GM23338 (cell line): ENCODE measurements around the gene KAZALD1. TPM values are rescaled to one million over a fixed set of nuclear protein-coding genes. Genes with fewer than 3 reads are reported as not detected.

ENCODE experiments used
- ATAC-seq: fragments of 200-7000 bp; cut with Tn5 transposase; 3 replicates; pipeline ENCODE4 v1.9.1; 2020
- DNase-seq: peaks from one replicate; pipeline ENCODE4 v3.0.0-alpha.2; 2015; ENCODE audit warnings: low spot score
- H2AFZ ChIP-seq: fragments of 200-600 bp; sonication (generic); 2 replicates; pipeline ENCODE4 v1.8.0; 2016; ENCODE audit warnings: antibody characterized with exemption, mild to moderate bottlenecking, moderate library complexity
- H3F3A ChIP-seq: fragments of 200-600 bp; sonication (generic); replicated peaks from 2 replicates; pipeline ENCODE4 v1.8.0; 2017; ENCODE audit warnings: antibody characterized with exemption, mixed run types, low read depth
- H3K27ac ChIP-seq: fragments of 200-600 bp; sonication (generic); 2 replicates; pipeline ENCODE4 v1.6.1; 2016; ENCODE audit warnings: low read depth
- H3K27me3 ChIP-seq: fragments of 200-600 bp; sonication (generic); 2 replicates; pipeline ENCODE4 v1.8.0; 2016; ENCODE audit warnings: mild to moderate bottlenecking, mixed run types, moderate library complexity; ENCODE audit not compliant: insufficient read depth
- H3K36me3 ChIP-seq: fragments of 200-600 bp; sonication (generic); 2 replicates; pipeline ENCODE4 v1.8.0; 2016; ENCODE audit warnings: mild to moderate bottlenecking; ENCODE audit not compliant: insufficient read depth
- H3K4me1 ChIP-seq: fragments of 200-600 bp; sonication (generic); 2 replicates; pipeline ENCODE4 v1.8.0; 2016; ENCODE audit warnings: mild to moderate bottlenecking, moderate library complexity; ENCODE audit not compliant: insufficient read depth
- H3K4me2 ChIP-seq: fragments of 200-600 bp; sonication (generic); 2 replicates; pipeline ENCODE4 v1.7.1; 2017; ENCODE audit warnings: mixed run types
- H3K4me3 ChIP-seq: fragments of 200-600 bp; sonication (generic); 2 replicates; pipeline ENCODE4 v1.6.1; 2016; ENCODE audit warnings: mixed run types
- H3K79me2 ChIP-seq: fragments of 200-600 bp; sonication (generic); replicated peaks from 2 replicates; pipeline ENCODE4 v1.8.0; 2017; ENCODE audit warnings: mild to moderate bottlenecking; ENCODE audit not compliant: insufficient read depth
- H3K9me2 ChIP-seq: fragments of 200-600 bp; sonication (generic); 2 replicates; pipeline ENCODE4 v1.8.0; 2017; ENCODE audit not compliant: insufficient read depth
- H4K20me1 ChIP-seq: fragments of 200-600 bp; sonication (generic); replicated peaks from 2 replicates; pipeline ENCODE4 v1.8.0; 2017; ENCODE audit warnings: mild to moderate bottlenecking; ENCODE audit not compliant: insufficient read depth
- H3K27ac Mint-ChIP-seq: 2 replicates; pipeline ENCODE4 v1.8.0; 2020; ENCODE audit warnings: inconsistent platforms, mild to moderate bottlenecking, moderate library complexity, mixed read lengths
- H3K27me3 Mint-ChIP-seq: 3 replicates; pipeline ENCODE4 v1.8.0; 2022; ENCODE audit warnings: low read depth, mild to moderate bottlenecking, moderate library complexity, mixed read lengths, inconsistent platforms; ENCODE audit not compliant: insufficient read depth, poor library complexity
- H3K36me3 Mint-ChIP-seq: 3 replicates; pipeline ENCODE4 v1.8.0; 2021; ENCODE audit warnings: low read depth, mild to moderate bottlenecking, inconsistent platforms, moderate library complexity, mixed read lengths
- H3K4me1 Mint-ChIP-seq: 3 replicates; pipeline ENCODE4 v1.8.0; 2020; ENCODE audit warnings: mild to moderate bottlenecking, inconsistent platforms, mixed read lengths
- H3K4me3 Mint-ChIP-seq: 3 replicates; pipeline ENCODE4 v1.8.0; 2021; ENCODE audit warnings: moderate library complexity, mild to moderate bottlenecking, inconsistent platforms, mixed read lengths
- H3K9me3 Mint-ChIP-seq: 3 replicates; pipeline ENCODE4 v1.8.0; 2020; ENCODE audit warnings: moderate library complexity, mild to moderate bottlenecking, inconsistent platforms, mixed read lengths
- CREB1 ChIP-seq: fragments of 250-450 bp; sonication (Bioruptor Pico); IDR thresholded peaks from 2 replicates; pipeline ENCODE4 v1.5.0; 2020; ENCODE audit warnings: low read depth, mild to moderate bottlenecking, moderate library complexity
- ETS1 ChIP-seq: IDR thresholded peaks from 2 replicates; pipeline ENCODE4 v1.6.1; 2016; ENCODE audit warnings: antibody characterized with exemption
- EZH2 ChIP-seq: fragments of 200-600 bp; sonication (generic); IDR thresholded peaks from one replicate; pipeline ENCODE4 v1.8.0; 2017; ENCODE audit warnings: antibody characterized with exemption, mild to moderate bottlenecking, low read depth; ENCODE audit not compliant: unreplicated experiment
- EZH2phosphoT487 ChIP-seq: fragments of 200-600 bp; sonication (generic); IDR thresholded peaks from one replicate; pipeline ENCODE4 v1.8.1; 2018; ENCODE audit warnings: antibody characterized with exemption; ENCODE audit not compliant: unreplicated experiment
- NANOG ChIP-seq: IDR thresholded peaks from 2 replicates; pipeline ENCODE4 v1.6.1; 2016; ENCODE audit warnings: antibody characterized with exemption, borderline replicate concordance
- STAT1 ChIP-seq: IDR thresholded peaks from one replicate; pipeline ENCODE4 v1.6.1; 2016; ENCODE audit warnings: antibody characterized with exemption; ENCODE audit not compliant: unreplicated experiment
- ZNF114 ChIP-seq: fragments of 250-450 bp; sonication (Bioruptor Pico); IDR thresholded peaks from 2 replicates; pipeline ENCODE4 v1.5.0; 2020; ENCODE audit warnings: mild to moderate bottlenecking, moderate library complexity
- ZNF331 ChIP-seq: fragments of 250-450 bp; sonication (Bioruptor Pico); IDR thresholded peaks from 2 replicates; pipeline ENCODE4 v1.5.0; 2020; ENCODE audit warnings: low read depth, mild to moderate bottlenecking, moderate library complexity
- polyA plus RNA-seq: library from polyadenylated mRNA; unstranded; fragments of >200 nt; fragmentation: Nextera tagmentation; extraction: Ambion mirVana; gene quantifications from 2 replicates; pipeline ENCODE4 v1.2.1, GENCODE V29; 2016
- total RNA-seq: library from RNA; depleted of rRNA; stranded (reverse); fragments of >200 nt; shearing (Covaris generic); gene quantifications from 2 replicates; pipeline ENCODE4 v1.2.3, GENCODE V29; 2014
- TF ChIP-seq, protein P1 (sequence below): fragments of 250-450 bp; sonication (Bioruptor Pico); IDR thresholded peaks from 2 replicates; pipeline ENCODE4 v1.5.0; 2020; ENCODE audit warnings: mild to moderate bottlenecking, moderate library complexity

The KAZALD1 gene
- total and polyA plus RNA-seq, 2 experiments from 2014 or later: 0.27 to 1.3 TPM

DNA sequence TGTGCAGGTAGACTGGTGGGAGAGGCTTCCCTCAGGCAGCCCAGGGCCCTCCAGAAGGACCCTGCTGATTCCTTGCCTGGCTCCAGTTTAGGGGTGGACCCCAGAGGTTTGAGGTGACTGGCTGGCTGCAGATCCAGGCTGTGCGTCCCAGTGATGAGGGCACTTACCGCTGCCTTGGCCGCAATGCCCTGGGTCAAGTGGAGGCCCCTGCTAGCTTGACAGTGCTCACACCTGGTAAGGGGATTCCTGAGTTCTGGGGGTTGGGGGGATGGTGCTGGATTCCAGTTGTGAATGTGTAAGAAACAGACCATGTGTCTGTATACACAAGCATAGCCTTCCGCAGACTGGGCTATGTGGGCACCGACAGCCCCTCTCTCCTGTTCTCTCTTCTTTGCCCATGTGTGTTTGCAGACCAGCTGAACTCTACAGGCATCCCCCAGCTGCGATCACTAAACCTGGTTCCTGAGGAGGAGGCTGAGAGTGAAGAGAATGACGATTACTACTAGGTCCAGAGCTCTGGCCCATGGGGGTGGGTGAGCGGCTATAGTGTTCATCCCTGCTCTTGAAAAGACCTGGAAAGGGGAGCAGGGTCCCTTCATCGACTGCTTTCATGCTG, 2.7 kb downstream of the KAZALD1 start:
- Histone ChIP-seq H3K4me3 (no peak overlapping the region), H4K20me1 (peaks cover 9% of the 10 kb centered on the region), H3K27ac (no peak overlapping the region), H3F3A (peaks cover 21% of the 10 kb centered on the region; the same call in 1 of the 2 replicates), H3K9me2 (no peaks in the 10 kb centered on the region), H3K79me2 (0 out of 2 replicates have a peak, but pooled peaks cover 2% of the 10 kb centered on the region), H3K36me3 (no peaks in the 10 kb centered on the region), H3K4me1 (peaks cover 33% of the 10 kb centered on the region), H2AFZ (no peak overlapping the region), H3K27me3 (peaks cover 77% of the 10 kb centered on the region), H3K4me2 (peak overlapping the region; percentile 93; the same call in 1 of the 2 replicates)
- H3K36me3 Mint-ChIP-seq: no peaks in the 10 kb centered on the region
- no peak overlapping the region for H3K27ac Mint-ChIP-seq
- peaks cover 2% of the 10 kb centered on the region; the same call in 1 of the 3 replicates for H3K9me3 Mint-ChIP-seq
- peaks cover 35% of the 10 kb centered on the region for H3K4me1 Mint-ChIP-seq
- H3K27me3 Mint-ChIP-seq: peaks cover 76% of the 10 kb centered on the region
- no peak overlapping the region; the same call in 2 of the 3 replicates for H3K4me3 Mint-ChIP-seq
- ATAC-seq (no peak), DNase-seq (no peak)
- TF ChIP-seq, protein P1, sequence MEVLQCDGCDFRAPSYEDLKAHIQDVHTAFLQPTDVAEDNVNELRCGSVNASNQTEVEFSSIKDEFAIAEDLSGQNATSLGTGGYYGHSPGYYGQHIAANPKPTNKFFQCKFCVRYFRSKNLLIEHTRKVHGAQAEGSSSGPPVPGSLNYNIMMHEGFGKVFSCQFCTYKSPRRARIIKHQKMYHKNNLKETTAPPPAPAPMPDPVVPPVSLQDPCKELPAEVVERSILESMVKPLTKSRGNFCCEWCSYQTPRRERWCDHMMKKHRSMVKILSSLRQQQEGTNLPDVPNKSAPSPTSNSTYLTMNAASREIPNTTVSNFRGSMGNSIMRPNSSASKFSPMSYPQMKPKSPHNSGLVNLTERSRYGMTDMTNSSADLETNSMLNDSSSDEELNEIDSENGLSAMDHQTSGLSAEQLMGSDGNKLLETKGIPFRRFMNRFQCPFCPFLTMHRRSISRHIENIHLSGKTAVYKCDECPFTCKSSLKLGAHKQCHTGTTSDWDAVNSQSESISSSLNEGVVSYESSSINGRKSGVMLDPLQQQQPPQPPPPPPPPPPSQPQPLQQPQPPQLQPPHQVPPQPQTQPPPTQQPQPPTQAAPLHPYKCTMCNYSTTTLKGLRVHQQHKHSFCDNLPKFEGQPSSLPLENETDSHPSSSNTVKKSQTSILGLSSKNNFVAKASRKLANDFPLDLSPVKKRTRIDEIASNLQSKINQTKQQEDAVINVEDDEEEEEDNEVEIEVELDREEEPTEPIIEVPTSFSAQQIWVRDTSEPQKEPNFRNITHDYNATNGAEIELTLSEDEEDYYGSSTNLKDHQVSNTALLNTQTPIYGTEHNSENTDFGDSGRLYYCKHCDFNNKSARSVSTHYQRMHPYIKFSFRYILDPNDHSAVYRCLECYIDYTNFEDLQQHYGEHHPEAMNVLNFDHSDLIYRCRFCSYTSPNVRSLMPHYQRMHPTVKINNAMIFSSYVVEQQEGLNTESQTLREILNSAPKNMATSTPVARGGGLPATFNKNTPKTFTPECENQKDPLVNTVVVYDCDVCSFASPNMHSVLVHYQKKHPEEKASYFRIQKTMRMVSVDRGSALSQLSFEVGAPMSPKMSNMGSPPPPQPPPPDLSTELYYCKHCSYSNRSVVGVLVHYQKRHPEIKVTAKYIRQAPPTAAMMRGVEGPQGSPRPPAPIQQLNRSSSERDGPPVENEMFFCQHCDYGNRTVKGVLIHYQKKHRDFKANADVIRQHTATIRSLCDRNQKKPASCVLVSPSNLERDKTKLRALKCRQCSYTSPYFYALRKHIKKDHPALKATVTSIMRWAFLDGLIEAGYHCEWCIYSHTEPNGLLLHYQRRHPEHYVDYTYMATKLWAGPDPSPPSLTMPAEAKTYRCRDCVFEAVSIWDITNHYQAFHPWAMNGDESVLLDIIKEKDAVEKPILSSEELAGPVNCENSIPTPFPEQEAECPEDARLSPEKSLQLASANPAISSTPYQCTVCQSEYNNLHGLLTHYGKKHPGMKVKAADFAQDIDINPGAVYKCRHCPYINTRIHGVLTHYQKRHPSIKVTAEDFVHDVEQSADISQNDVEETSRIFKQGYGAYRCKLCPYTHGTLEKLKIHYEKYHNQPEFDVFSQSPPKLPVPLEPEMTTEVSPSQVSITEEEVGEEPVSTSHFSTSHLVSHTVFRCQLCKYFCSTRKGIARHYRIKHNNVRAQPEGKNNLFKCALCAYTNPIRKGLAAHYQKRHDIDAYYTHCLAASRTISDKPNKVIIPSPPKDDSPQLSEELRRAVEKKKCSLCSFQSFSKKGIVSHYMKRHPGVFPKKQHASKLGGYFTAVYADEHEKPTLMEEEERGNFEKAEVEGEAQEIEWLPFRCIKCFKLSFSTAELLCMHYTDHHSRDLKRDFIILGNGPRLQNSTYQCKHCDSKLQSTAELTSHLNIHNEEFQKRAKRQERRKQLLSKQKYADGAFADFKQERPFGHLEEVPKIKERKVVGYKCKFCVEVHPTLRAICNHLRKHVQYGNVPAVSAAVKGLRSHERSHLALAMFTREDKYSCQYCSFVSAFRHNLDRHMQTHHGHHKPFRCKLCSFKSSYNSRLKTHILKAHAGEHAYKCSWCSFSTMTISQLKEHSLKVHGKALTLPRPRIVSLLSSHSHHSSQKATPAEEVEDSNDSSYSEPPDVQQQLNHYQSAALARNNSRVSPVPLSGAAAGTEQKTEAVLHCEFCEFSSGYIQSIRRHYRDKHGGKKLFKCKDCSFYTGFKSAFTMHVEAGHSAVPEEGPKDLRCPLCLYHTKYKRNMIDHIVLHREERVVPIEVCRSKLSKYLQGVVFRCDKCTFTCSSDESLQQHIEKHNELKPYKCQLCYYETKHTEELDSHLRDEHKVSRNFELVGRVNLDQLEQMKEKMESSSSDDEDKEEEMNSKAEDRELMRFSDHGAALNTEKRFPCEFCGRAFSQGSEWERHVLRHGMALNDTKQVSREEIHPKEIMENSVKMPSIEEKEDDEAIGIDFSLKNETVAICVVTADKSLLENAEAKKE (CRISPR knock-in tag): no peak
- TF ChIP-seq EZH2 (peak; percentile 54), NANOG (no peak), CREB1 (no peak), EZH2phosphoT487 (no peak), STAT1 (no peak), ZNF114 (CRISPR knock-in tag) (no peak), ZNF331 (CRISPR knock-in tag) (no peak), ETS1 (no peak)
